ENCODE measurements around the gene PHF21A. TPM values are rescaled to one million over a fixed set of nuclear protein-coding genes. Genes with fewer than 3 reads are reported as not detected.
"Not testable (repeated sequence)": the region's sequence is repeated elsewhere in the genome, so short reads cannot be mapped to it uniquely, and the experiment has no call there.

PHF21A gene
- total RNA-seq, 2 donors from 2014 or later, result 24.7 to 48.0 TPM

- H3K27me3 ChIP-seq (replicated peaks; ENCODE audit: insufficient read depth), result no peaks in the 10 kb centered on the region
- H3K27ac ChIP-seq, result no peak overlapping the region
- no peak for DNase-seq (ENCODE audit: low spot score)
- H3K4me1 ChIP-seq (replicated peaks), result peaks cover 5% of the 10 kb centered on the region
- H3K4me3 ChIP-seq, result no peak overlapping the region
- H3K36me3 ChIP-seq, result no peaks in the 10 kb centered on the region
- TF ChIP-seq POLR2A (IDR thresholded peaks at IDR 0.05) (no peak), POLR2AphosphoS5 (IDR thresholded peaks at IDR 0.05) (no peak), CTCF (IDR thresholded peaks at IDR 0.05) (no peak)
- H3K9me3 ChIP-seq, result no peaks in the 10 kb centered on the region
- WGBS, result 93% methylated on average over 8 of the region's 8 CpGs
- intact Hi-C loops (cut with DNase I), result no loop called here
These were observed 101.1 kb downstream of the PHF21A start for GRCh38 chr11:46020084-46020599.

- DNase-seq (ENCODE audit: low spot score), result no peak
- no peak for TF ChIP-seq POLR2A (IDR thresholded peaks at IDR 0.05)
- TF ChIP-seq POLR2AphosphoS5 (IDR thresholded peaks at IDR 0.05), result no peak
- TF ChIP-seq CTCF (IDR thresholded peaks at IDR 0.05), result no peak
- H3K4me1 ChIP-seq (replicated peaks), result peaks cover 5% of the 10 kb centered on the region
- WGBS, result 97% methylated on average over 2 of the region's 2 CpGs
- H3K27me3 ChIP-seq (replicated peaks; ENCODE audit: insufficient read depth), result no peaks in the 10 kb centered on the region
- no peaks in the 10 kb centered on the region for H3K36me3 ChIP-seq
- intact Hi-C loops (cut with DNase I), result no loop called here
- H3K4me3 ChIP-seq, result no peak overlapping the region
- H3K27ac ChIP-seq, result no peak overlapping the region
- no peaks in the 10 kb centered on the region for H3K9me3 ChIP-seq
These were observed 102.6 kb downstream of the PHF21A start for GRCh38 chr11:46018651-46019050.

GRCh38 chr11:46017341-46017740 lies 103.9 kb downstream of the PHF21A start:
- H3K36me3 ChIP-seq, result no peaks in the 10 kb centered on the region
- H3K27ac ChIP-seq, result no peak overlapping the region
- DNase-seq (ENCODE audit: low spot score), result no peak
- no peak for TF ChIP-seq CTCF (IDR thresholded peaks at IDR 0.05)
- TF ChIP-seq POLR2A (IDR thresholded peaks at IDR 0.05), result no peak
- TF ChIP-seq POLR2AphosphoS5 (IDR thresholded peaks at IDR 0.05), result no peak
- no peaks in the 10 kb centered on the region for H3K27me3 ChIP-seq (replicated peaks; ENCODE audit: insufficient read depth)
- H3K4me3 ChIP-seq, result no peak overlapping the region
- WGBS, result 69% methylated on average over 1 of the region's 1 CpG
- intact Hi-C loops (cut with DNase I), result no loop called here
- peaks cover 5% of the 10 kb centered on the region for H3K4me1 ChIP-seq (replicated peaks)
- no peaks in the 10 kb centered on the region for H3K9me3 ChIP-seq

- 91% methylated on average over 1 of the region's 1 CpG for WGBS
- H3K36me3 ChIP-seq, result no peaks in the 10 kb centered on the region
- intact Hi-C loops (cut with DNase I), result no loop called here
- no peak overlapping the region for H3K4me3 ChIP-seq
- no peak for TF ChIP-seq POLR2A (IDR thresholded peaks at IDR 0.05)
- DNase-seq (ENCODE audit: low spot score), result no peak
- H3K27ac ChIP-seq, result no peak overlapping the region
- peaks cover 5% of the 10 kb centered on the region for H3K4me1 ChIP-seq (replicated peaks)
- H3K27me3 ChIP-seq (replicated peaks; ENCODE audit: insufficient read depth), result no peaks in the 10 kb centered on the region
- H3K9me3 ChIP-seq, result no peaks in the 10 kb centered on the region
These were observed 105.3 kb downstream of the PHF21A start for GRCh38 chr11:46015941-46016340.

GRCh38 chr11:46014168-46014567 lies 107.1 kb downstream of the PHF21A start:
- DNase-seq (ENCODE audit: low spot score); H3K4me3 ChIP-seq; intact Hi-C loops (cut with DNase I); H3K4me1 ChIP-seq (replicated peaks); H3K27ac ChIP-seq; H3K36me3 ChIP-seq; H3K9me3 ChIP-seq; H3K27me3 ChIP-seq (replicated peaks; ENCODE audit: insufficient read depth): not testable (repeated sequence)

- Histone ChIP-seq H3K27ac (no peak overlapping the region), H3K36me3 (no peaks in the 10 kb centered on the region), H3K9me3 (no peaks in the 10 kb centered on the region), H3K4me1 (replicated peaks) (no peaks in the 10 kb centered on the region), H3K4me3 (no peak overlapping the region), H3K27me3 (replicated peaks; ENCODE audit: insufficient read depth) (no peaks in the 10 kb centered on the region)
- intact Hi-C loops (cut with DNase I), result no loop called here
- no peak for DNase-seq (ENCODE audit: low spot score)
- TF ChIP-seq CTCF (IDR thresholded peaks at IDR 0.05) (no peak), POLR2AphosphoS5 (IDR thresholded peaks at IDR 0.05) (no peak), POLR2A (IDR thresholded peaks at IDR 0.05) (no peak)
- WGBS, result 65% methylated on average over 2 of the region's 2 CpGs
These were observed 109.1 kb downstream of the PHF21A start for GRCh38 chr11:46012185-46012584.
